NCI-H146 treated with DMSO at 0.1 percent for 48 hours (cell line): ENCODE data around the gene NAP1L4.
"Not testable (repeated sequence)": the region's sequence is repeated elsewhere in the genome, so short reads cannot be mapped to it uniquely, and the experiment has no call there.

Experiments
- DNase-seq: peaks from one replicate; lab custom pipeline; 2025; ENCODE audit not compliant: unreplicated experiment; lab: John Stamatoyannopoulos, UW

NAP1L4 gene

GRCh38 chr11:2940147-2940920 lies 51.8 kb downstream of the NAP1L4 start:
- no peak for DNase-seq

- DNase-seq, result not testable (repeated sequence)
Measured at GRCh38 chr11:2938458-2939418, 53.4 kb downstream of the NAP1L4 start.

- DNase-seq, result not testable (repeated sequence)
Measured at GRCh38 chr11:2937641-2938457, 54.3 kb downstream of the NAP1L4 start.

- DNase-seq, result no peak
Measured at GRCh38 chr11:2934611-2935239, 57.4 kb downstream of the NAP1L4 start.

GRCh38 chr11:2934021-2934550 lies 58.0 kb downstream of the NAP1L4 start:
- no peak for DNase-seq

GRCh38 chr11:2933375-2934020 lies 58.6 kb downstream of the NAP1L4 start:
- DNase-seq, result no peak

GRCh38 chr11:2932850-2933251 lies 59.3 kb downstream of the NAP1L4 start:
- DNase-seq, result no peak

GRCh38 chr11:2931771-2932738 lies 60.1 kb downstream of the NAP1L4 start:
- no peak for DNase-seq

- no peak for DNase-seq
Measured at GRCh38 chr11:2931420-2931746, 60.7 kb downstream of the NAP1L4 start.

GRCh38 chr11:2930704-2931419 lies 61.3 kb downstream of the NAP1L4 start:
- peak; percentile 56 for DNase-seq

GRCh38 chr11:2929950-2930703 lies 62.0 kb downstream of the NAP1L4 start:
- peak; percentile 18 for DNase-seq

GRCh38 chr11:2929531-2929949 lies 62.6 kb downstream of the NAP1L4 start:
- no peak for DNase-seq

- DNase-seq, result peak; percentile 23
Measured at GRCh38 chr11:2928605-2929530, 63.3 kb downstream of the NAP1L4 start, which contains the start of gene PHLDA2. Gene PHLDA2, minus strand, starts transcription at chr11:2929420. Its CDS starts 56 bp downstream, at chr11:2929364.

GRCh38 chr11:2927851-2928604 lies 64.1 kb downstream of the NAP1L4 start:
- DNase-seq, result peak; percentile 3

GRCh38 chr11:2927121-2927800 lies 64.9 kb downstream of the NAP1L4 start:
- no peak for DNase-seq
